NOMO-1 (cell line): ENCODE data around the gene ZNF329.

Experiments
- DNase-seq, 2 experiments: peaks; one replicate each; lab custom pipeline; 2025; ENCODE audit not compliant: unreplicated experiment in 2 of 2; lab: John Stamatoyannopoulos, UW

ZNF329 gene

GRCh38 chr19:58123354-58123753, 27.2 kb downstream of the ZNF329 start:
- no peak for DNase-seq

DNA sequence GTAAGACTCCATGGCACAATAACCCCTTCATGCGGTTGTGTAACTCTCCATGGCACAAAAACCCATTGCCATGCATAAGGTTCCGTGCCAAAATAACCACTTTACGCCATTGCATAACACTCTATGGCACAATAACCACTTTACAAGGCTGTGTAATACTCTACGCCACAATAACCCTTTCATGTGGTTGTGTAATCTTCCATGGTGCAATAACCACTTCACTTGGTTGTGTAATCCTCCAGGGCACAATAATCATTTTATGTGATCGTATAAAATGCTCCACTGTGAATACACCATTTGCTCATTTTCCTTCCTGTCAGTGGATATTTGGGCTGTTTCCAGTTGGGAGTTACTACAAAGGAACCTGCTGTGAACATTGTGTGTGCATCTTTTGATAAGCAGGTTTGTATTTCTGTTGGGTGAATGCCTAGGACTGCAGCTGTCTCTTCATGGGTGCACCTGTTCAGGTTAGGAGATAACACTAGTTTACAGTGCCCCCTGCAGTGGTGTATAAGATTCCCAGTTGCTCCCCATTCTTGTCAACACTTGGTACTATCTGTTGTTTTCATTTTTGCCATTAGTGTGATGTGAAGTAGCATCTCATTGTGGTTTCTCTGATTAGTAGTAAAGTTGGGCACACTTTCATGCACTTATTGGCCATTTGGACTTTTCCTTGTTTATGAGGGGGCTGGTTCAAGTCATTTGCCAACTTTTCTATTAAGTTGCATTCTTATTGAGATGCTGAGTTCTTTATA, 31.4 kb downstream of the ZNF329 start:
- DNase-seq, result no peak

GRCh38 chr19:58117841-58118575, 32.6 kb downstream of the ZNF329 start:
- DNase-seq, result no peak

DNA sequence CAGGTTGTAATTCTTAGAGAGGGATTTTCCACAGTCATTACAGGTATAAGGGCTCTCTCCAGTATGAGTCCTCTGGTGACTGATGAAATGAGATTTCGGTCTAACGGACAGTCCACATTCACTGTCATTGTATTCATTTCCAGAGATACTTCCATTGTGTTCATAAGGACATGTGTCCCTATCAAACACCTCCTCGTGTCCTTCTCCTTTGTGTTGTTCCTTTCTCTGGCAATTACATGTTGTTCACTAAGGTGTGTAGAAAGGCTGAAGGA, 42.1 kb downstream of the ZNF329 start:
- no peak for DNase-seq

GRCh38 chr19:58107778-58108545, 42.6 kb downstream of the ZNF329 start:
- DNase-seq, result no peak

DNA sequence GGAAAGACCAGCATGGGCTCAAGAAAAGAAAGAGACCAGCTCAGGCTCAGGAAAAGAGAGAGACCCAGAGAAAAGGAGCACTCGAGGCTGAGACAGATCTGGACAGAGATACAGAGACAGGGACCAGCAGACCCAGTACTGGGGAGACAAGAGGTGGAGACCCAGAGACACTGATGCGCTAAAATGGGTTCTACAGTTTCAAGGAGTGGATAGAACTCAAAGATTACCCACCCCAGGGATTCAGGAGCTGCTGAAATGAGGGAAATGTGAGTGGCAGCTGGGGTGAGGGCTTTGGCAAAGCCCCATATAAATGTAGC, 51.9 kb downstream of the ZNF329 start:
- DNase-seq, result no peak

GRCh38 chr19:58097781-58098681, 52.6 kb downstream of the ZNF329 start, which contains the start of gene ZSCAN18:
Gene ZSCAN18 (minus strand): TSS chr19:58098231. CDS start chr19:58090267, 7,964 bp downstream.
- DNase-seq, result no peak

DNA sequence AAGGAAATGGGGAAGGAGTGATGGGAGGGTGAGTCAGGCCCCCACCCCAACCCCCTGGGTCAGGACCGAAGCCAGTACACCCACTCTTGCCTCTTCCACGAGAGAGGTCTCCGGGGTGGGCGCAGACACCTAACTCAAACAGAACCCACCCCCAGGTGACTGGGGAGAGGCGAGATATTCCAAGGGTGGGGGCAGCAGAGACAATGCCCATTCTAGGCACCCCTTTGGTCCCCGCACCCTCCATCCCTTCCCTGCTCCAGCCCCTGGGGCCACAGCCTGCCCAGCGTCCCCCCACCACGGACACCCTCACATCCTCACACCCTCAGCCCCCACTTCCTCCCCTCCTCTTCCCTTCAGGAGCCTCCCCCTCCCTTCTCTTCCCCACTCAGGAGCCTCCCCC, 53.2 kb downstream of the ZNF329 start:
- no peak for DNase-seq

DNA sequence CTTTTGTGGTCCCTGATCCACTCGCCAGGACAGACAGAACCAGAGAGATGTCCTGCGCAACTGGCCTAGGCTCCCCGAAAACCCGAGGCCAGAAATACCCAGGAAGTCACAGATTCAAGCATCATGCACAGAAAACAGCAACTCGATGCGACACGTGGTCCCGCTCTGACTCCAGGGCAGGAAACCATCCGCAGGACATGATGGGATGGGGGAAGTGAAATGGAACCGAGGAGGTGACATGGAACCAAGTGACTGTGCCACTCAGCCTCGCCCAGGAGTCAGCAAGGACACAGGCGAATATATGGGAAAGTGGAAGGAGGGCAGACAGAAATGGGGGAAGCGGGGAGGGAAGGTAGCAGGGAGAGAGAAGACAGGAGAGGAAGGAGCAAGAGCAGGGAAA, 53.7 kb downstream of the ZNF329 start:
- no peak for DNase-seq

DNA sequence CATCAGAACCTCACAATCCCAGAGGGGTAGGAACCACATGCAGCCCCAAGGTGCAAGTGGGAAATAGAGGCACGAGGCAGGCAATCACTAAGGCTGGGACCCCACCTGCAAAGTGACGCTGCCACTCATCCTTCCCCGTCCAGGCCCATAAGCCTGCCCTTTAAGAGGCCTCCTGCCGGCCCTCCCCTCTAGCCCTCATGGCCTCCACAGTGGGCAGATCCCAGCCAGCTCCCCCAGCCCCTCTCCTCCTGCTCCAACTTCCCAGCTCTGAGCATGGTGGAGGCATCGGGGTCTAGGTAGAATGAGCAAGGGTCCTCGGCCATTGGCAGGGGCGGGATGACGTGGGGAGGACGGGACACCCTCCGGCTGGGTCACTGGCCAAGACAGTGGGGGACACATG, 55.3 kb downstream of the ZNF329 start:
- DNase-seq, result no peak

DNA sequence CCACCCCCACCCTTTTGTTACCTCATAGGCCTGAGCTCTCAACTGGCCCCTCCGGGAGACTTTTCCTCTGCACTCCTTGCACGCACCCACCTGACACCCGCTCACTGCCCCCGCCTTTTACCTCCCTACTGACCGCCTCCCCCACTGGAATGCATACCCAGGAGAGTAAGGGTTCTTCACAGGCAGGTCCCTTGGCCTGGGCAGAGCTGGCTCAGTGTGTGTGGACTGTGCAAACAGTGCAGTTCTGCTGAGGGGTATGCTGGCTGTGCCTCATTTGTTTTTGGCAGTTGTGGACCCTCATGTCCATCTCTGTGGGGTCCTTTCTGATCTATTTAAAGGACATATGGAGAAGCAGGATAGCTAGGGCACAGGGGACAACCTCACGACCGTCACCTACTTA, 57.5 kb downstream of the ZNF329 start:
- DNase-seq, result no peak

DNA sequence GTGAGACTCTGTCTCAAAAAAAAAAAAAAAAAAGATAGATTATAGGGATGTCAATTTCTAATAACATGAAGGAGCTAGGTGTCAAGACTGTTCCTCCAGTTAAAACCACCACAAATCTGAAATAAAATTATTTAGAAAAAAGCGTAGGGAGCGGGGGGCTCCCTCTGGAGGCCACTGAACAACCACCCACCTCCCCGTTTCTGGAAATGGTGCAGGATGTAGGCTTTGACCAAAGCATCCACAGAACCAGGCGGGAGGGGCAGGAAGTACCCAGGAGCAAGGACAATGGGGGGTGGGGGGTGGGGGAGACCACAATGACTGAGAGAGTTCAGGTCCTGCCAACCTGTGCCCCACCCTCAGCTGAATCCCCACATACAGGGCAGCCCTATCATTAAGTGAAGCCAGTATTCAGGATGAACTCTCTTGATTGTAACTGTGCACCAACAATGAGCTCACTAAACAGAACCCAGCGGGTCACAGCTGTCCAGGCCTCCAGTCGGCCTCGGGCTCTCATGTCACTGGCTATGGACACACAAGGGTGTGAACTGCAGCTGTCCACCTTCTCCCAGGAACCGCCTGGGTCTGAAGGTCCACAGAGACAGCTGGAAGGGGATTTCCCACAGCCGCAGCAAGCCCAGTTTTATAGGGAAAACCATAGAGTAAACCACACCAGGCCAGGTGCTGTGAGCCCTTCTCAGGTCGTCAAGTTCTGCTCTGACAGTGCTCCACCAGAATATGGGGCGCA, 59.2 kb downstream of the ZNF329 start:
- no peak for DNase-seq

GRCh38 chr19:58089846-58090245, 60.7 kb downstream of the ZNF329 start:
- no peak for DNase-seq

- no peak for DNase-seq
Measured at GRCh38 chr19:58088521-58089052, 62.0 kb downstream of the ZNF329 start.

DNA sequence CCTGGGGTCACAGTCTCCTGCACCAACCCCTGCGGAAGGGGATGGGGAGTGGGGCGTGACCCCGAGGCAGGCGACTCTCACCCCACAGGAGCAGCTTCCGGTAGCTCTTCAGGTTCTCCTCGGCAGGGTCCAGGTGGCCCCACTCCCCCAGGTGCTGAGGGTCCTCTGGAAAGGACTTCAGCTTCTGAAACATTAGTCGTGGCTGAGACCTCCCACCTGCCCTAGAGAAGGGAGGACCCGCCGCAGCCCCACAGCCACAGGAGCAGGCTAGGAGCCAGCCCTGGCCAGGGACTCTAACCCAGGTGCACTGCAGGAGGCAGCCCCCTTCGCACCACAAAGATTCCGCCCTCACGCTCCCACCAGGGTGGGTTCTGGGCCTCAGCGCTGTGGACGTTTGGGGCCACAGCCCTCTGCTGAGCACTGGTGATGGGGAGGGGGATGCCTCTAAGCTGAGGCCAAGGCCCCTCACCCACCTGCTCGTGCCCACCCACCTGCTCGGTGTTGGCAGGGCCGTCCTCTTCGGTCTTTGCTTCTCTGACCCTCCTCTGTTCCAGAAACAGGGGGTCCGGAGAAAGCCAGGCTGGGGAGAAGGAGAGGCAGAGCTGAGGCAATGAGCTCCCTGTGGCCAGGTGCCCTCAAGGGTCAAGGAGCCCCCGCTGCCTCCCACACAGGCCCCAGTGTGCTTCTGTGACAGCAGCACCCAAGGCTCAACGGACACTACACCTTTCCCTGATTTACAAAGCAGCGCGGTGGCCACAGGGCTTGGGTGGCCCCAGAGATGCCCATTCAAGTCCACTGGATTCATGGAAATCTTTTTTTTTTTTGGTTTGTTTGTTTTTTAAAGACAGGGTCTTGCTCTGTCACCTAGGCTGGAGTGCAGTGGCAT, 63.5 kb downstream of the ZNF329 start:
- DNase-seq, result no peak

- DNase-seq, result no peak
Measured at GRCh38 chr19:58085348-58085875, 65.2 kb downstream of the ZNF329 start.

- DNase-seq, result no peak
Measured at GRCh38 chr19:58084596-58085347, 65.8 kb downstream of the ZNF329 start.

GRCh38 chr19:58083021-58083420, 67.6 kb downstream of the ZNF329 start:
- DNase-seq, result no peak
